HK-2 (cell line): ENCODE measurements around the gene MEF2D.

Experiments used
- DNase-seq: peaks from one replicate; pipeline ENCODE4 v3.0.0-alpha.2; 2018; ENCODE audit not compliant: unreplicated experiment

Gene MEF2D

GRCh38 chr1:156428746-156429288 lies 71.8 kb downstream of the MEF2D start:
- DNase-seq, result no peak

- no peak for DNase-seq
Measured at GRCh38 chr1:156427957-156428356, 72.6 kb downstream of the MEF2D start.

- no peak for DNase-seq
Measured at GRCh38 chr1:156425943-156426342, 74.6 kb downstream of the MEF2D start.

- no peak for DNase-seq
Measured at GRCh38 chr1:156424806-156425432, 75.7 kb downstream of the MEF2D start.

GRCh38 chr1:156423422-156424352 lies 76.9 kb downstream of the MEF2D start:
- DNase-seq, result no peak

GRCh38 chr1:156422602-156423091 lies 77.9 kb downstream of the MEF2D start:
- no peak for DNase-seq

GRCh38 chr1:156421939-156422601 lies 78.5 kb downstream of the MEF2D start:
- DNase-seq, result no peak

- no peak for DNase-seq
Measured at GRCh38 chr1:156421062-156421938, 79.3 kb downstream of the MEF2D start.

- DNase-seq, result no peak
Measured at GRCh38 chr1:156420205-156421061, 80.1 kb downstream of the MEF2D start.

- DNase-seq, result no peak
Measured at GRCh38 chr1:156419854-156420204, 80.7 kb downstream of the MEF2D start.

GRCh38 chr1:156418416-156419070 lies 82.0 kb downstream of the MEF2D start:
- DNase-seq, result no peak

- no peak for DNase-seq
Measured at GRCh38 chr1:156417401-156418020, 83.1 kb downstream of the MEF2D start.

- no peak for DNase-seq
Measured at GRCh38 chr1:156416993-156417392, 83.6 kb downstream of the MEF2D start.

- peak; percentile 19 for DNase-seq
Measured at GRCh38 chr1:156414461-156415064, 86.0 kb downstream of the MEF2D start.
